Left ventricle myocardium inferior (tissue), 1 donor: ENCODE results near the gene SAMD1. TPM values are rescaled to one million over a fixed set of nuclear protein-coding genes. Genes with fewer than 3 reads are reported as not detected.

ENCODE experiments used
- DNase-seq: peaks from one replicate; pipeline ENCODE4 v3.0.0-alpha.2; 2020
- H3K27ac ChIP-seq: fragments of 200-600 bp; replicated peaks from 2 replicates; pipeline ENCODE4 v1.8.0; 2021
- H3K27me3 ChIP-seq: fragments of 200-600 bp; 2 replicates; pipeline ENCODE4 v1.8.0; 2021; ENCODE audit warnings: low read depth
- H3K36me3 ChIP-seq: fragments of 200-600 bp; 2 replicates; pipeline ENCODE4 v1.8.0; 2021
- H3K4me1 ChIP-seq: fragments of 200-600 bp; 2 replicates; pipeline ENCODE4 v1.8.0; 2021
- H3K4me3 ChIP-seq: fragments of 200-600 bp; 2 replicates; pipeline ENCODE4 v1.8.0; 2021; ENCODE audit warnings: mild to moderate bottlenecking, moderate library complexity
- H3K9me3 ChIP-seq: fragments of 200-600 bp; replicated peaks from 2 replicates; pipeline ENCODE4 v1.8.0; 2021
- CTCF ChIP-seq: fragments of 200-600 bp; IDR thresholded peaks from 2 replicates; pipeline ENCODE4 v1.8.0; 2021; ENCODE audit warnings: antibody characterized with exemption, mild to moderate bottlenecking, borderline replicate concordance
- intact Hi-C: fragments of 100-400 bp; cut with micrococcal nuclease; formaldehyde crosslinking; loops from one replicate; pipeline ENCODE4 v1.11.0; 2022
- total RNA-seq: library from RNA; stranded (reverse); fragmentation: NEBNext Ultra II Directional; extraction: Animal tissue kit (Norgen Biotek cat#: 25700); gene quantifications from one replicate; pipeline ENCODE4 v1.2.1, GENCODE V29; 2021
- donor health status: DM: no; HTN: yes; CAD: no; lungs with severe emphysema.

Gene SAMD1
- total RNA-seq, 1 donor from 2014 or later, result 46.7 TPM

GRCh38 chr19:14091813-14092462 is 1.4 kb upstream of the SAMD1 start:
- H3K27ac ChIP-seq, result peak overlapping the region; percentile 98
- peak overlapping the region; percentile 95 for H3K4me3 ChIP-seq
- TF ChIP-seq CTCF, result no peak
- H3K9me3 ChIP-seq, result peaks cover 12% of the 10 kb centered on the region
- H3K4me1 ChIP-seq, result peaks cover 24% of the 10 kb centered on the region
- peaks cover 39% of the 10 kb centered on the region for H3K36me3 ChIP-seq
- DNase-seq, result no peak
- intact Hi-C loops, result no loop called here
- no peaks in the 10 kb centered on the region for H3K27me3 ChIP-seq

GRCh38 chr19:14091081-14091812 is 696 bp upstream of the SAMD1 start:
- Histone ChIP-seq H3K4me3 (peak overlapping the region; percentile 95), H3K4me1 (peaks cover 24% of the 10 kb centered on the region), H3K9me3 (peaks cover 12% of the 10 kb centered on the region), H3K27me3 (no peaks in the 10 kb centered on the region), H3K36me3 (peaks cover 32% of the 10 kb centered on the region), H3K27ac (peak overlapping the region; percentile 98)
- peak; percentile 37 for TF ChIP-seq CTCF
- no peak for DNase-seq
- intact Hi-C loops, result no loop called here

GRCh38 chr19:14089662-14090508 is 666 bp downstream of the SAMD1 start:
- no peak for TF ChIP-seq CTCF
- intact Hi-C loops, result no loop called here
- H3K27me3 ChIP-seq, result no peaks in the 10 kb centered on the region
- H3K9me3 ChIP-seq, result peaks cover 12% of the 10 kb centered on the region
- DNase-seq, result peak; percentile 58
- peak overlapping the region; percentile 95 for H3K4me3 ChIP-seq
- H3K4me1 ChIP-seq, result peaks cover 24% of the 10 kb centered on the region
- H3K36me3 ChIP-seq, result peaks cover 25% of the 10 kb centered on the region
- peak overlapping the region; percentile 98 for H3K27ac ChIP-seq

- Histone ChIP-seq H3K4me3 (peak overlapping the region; percentile 95), H3K36me3 (peaks cover 25% of the 10 kb centered on the region), H3K27ac (peak overlapping the region; percentile 98), H3K4me1 (peaks cover 24% of the 10 kb centered on the region), H3K9me3 (peaks cover 12% of the 10 kb centered on the region), H3K27me3 (no peaks in the 10 kb centered on the region)
- DNase-seq, result no peak
- peak; percentile 26 for TF ChIP-seq CTCF
- intact Hi-C loops, result no loop called here
Measured at GRCh38 chr19:14089412-14089661, 1.2 kb downstream of the SAMD1 start.

- Histone ChIP-seq H3K4me1 (peaks cover 24% of the 10 kb centered on the region), H3K4me3 (peak overlapping the region; percentile 95), H3K27ac (peak overlapping the region; percentile 98), H3K36me3 (peaks cover 25% of the 10 kb centered on the region), H3K9me3 (peaks cover 11% of the 10 kb centered on the region), H3K27me3 (no peaks in the 10 kb centered on the region)
- no peak for TF ChIP-seq CTCF
- DNase-seq, result no peak
- intact Hi-C loops, result no loop called here
Measured at GRCh38 chr19:14088634-14089411, 1.7 kb downstream of the SAMD1 start.
